Measurements from ENCODE around the gene SORBS1.

Gene SORBS1

DNA sequence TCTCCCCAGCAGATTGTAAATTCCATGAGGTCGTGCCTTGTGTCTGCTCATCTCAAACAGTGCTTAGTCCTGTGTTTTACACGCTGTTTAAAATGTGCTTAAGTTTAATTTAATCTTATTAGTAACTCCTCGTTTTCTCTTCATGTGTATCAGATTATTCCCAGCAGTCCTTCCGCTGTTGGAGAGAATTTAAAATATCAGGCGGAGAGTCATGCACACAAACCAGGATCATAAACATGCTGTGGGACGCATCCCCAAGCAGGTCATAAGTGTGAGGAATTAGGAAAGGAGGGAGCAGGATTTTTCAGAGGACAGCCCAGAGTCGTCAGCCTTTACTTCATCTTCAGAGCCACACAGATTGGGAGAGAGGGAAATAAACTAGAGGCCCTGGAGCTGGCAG, 4.2 kb upstream of the SORBS1 start:
- no peak for DNase-seq (ENCODE audit: low read depth in 2 of 2)

DNA sequence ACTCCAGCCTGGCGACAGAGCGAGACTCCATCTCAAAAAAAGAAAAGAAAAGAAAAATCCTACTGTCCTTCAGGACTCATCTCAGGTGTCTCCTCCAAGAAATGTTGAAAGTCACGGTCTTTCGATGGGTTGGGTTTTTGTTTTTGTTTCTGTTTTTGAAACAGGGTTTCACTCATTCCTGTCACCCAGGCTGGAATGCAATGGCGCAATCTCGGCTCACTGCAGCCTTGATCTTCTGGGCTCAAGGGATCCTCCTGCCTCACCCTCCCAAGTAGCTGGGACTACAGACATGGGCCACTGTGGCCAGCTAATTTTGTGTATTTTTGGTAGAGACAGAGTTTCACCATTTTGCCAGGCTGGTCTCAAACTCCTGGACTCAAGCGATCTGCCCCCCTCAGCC, 3.1 kb upstream of the SORBS1 start:
- no peak for DNase-seq (ENCODE audit: low read depth in 2 of 2)

GRCh38 chr10:95562341-95562965, 1.3 kb upstream of the SORBS1 start:
- DNase-seq (ENCODE audit: low read depth in 2 of 2) = no peak

- no peak for DNase-seq (ENCODE audit: low read depth in 2 of 2)
These were observed 650 bp upstream of the SORBS1 start for GRCh38 chr10:95561864-95562177.

- no peak for DNase-seq (ENCODE audit: low read depth in 2 of 2)
These were observed 644 bp downstream of the SORBS1 start for GRCh38 chr10:95560278-95561176.

GRCh38 chr10:95559896-95560277, 1.3 kb downstream of the SORBS1 start:
- DNase-seq (ENCODE audit: low read depth in 2 of 2) = no peak

GRCh38 chr10:95559471-95559870, 1.7 kb downstream of the SORBS1 start:
- no peak for DNase-seq (ENCODE audit: low read depth in 2 of 2)

DNA sequence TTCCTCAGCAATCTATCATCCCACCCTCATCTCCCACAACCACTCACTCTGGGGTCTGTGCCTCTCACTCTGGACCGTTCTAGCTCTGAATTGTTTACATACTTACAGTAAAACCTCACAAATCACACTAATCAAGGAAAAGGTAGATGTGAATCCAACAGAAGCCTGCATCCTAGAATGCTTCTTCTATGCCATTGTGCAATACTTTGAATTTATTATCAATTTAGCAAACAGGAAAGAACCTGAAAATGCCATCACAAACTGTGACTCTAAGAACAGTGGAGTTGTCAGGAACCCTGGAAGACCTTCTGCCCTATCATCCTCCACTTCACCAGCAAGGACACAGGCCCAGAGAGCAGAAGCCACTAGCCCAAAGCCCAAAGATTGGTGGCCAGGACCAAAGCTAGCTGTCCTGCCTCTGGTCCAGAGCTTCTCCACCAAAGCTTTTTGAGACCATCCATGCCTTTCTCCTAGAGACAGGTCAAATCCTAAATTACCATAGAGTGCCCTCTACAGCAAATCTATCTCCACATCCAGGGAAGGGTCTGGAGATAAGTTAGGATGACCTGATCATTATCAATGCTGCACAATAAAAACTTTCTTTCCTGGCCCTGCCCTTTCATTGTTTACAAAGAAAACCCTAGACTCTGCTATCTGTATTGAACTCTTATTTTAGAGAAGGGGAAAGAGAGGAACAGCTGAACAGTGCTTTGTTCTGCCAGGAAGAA, 2.4 kb downstream of the SORBS1 start:
- no peak for DNase-seq (ENCODE audit: low read depth in 2 of 2)

DNA sequence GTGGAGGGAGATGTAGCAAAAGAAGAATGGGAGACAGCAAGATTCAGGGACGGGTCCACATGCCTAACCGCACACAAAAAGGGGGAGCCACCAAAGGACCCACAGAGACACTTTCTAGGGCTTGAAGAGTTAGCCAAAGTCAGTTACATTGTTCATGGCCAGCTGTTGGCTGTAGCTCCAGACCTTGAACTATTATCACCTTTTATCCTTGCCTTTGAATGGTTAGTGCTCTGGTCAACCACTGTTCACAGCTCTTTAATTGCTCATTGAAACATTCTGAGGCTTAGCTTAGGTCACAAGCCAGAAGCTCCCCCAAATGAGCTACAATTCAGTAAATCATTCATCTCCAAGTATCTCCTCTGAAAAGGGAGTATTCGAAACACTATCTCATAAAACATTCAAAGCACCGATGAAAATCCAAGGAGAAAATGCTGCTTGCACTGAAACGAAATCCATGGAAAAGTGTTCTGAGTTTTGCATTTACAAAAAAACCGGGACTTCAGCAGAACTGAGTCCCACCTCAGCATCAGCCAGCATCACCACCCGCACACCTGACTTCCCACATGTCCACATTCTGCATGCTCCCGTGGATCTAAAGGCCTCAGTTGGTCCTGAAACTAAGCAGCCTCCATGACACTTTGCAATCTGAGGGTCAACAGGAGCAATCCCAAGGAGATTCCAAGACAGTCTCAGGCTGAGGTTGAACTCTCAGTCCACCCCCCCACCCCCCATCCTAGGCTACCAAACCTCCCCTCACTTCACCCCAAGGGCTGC, 4.0 kb downstream of the SORBS1 start:
- no peak for DNase-seq (ENCODE audit: low read depth in 2 of 2)

GRCh38 chr10:95553674-95554073, 7.5 kb downstream of the SORBS1 start:
- no peak for DNase-seq (ENCODE audit: low read depth in 2 of 2)

- DNase-seq (ENCODE audit: low read depth in 2 of 2) = no peak
These were observed 8.4 kb downstream of the SORBS1 start for GRCh38 chr10:95552679-95553342.

- no peak for DNase-seq (ENCODE audit: low read depth in 2 of 2)
These were observed 11.0 kb downstream of the SORBS1 start for GRCh38 chr10:95550073-95550672.

- no peak for DNase-seq (ENCODE audit: low read depth in 2 of 2)
These were observed 13.3 kb downstream of the SORBS1 start for GRCh38 chr10:95547791-95548435.

GRCh38 chr10:95547197-95547596, 14.0 kb downstream of the SORBS1 start:
- DNase-seq (ENCODE audit: low read depth in 2 of 2) = no peak

- DNase-seq (ENCODE audit: low read depth in 2 of 2) = no peak
These were observed 15.2 kb downstream of the SORBS1 start for GRCh38 chr10:95545981-95546380.

- no peak for DNase-seq (ENCODE audit: low read depth in 2 of 2)
These were observed 16.2 kb downstream of the SORBS1 start for GRCh38 chr10:95544783-95545500.

GRCh38 chr10:95543459-95543858, 17.7 kb downstream of the SORBS1 start:
- no peak for DNase-seq (ENCODE audit: low read depth in 2 of 2)

- no peak for DNase-seq (ENCODE audit: low read depth in 2 of 2)
These were observed 18.4 kb downstream of the SORBS1 start for GRCh38 chr10:95542761-95543160.

DNA sequence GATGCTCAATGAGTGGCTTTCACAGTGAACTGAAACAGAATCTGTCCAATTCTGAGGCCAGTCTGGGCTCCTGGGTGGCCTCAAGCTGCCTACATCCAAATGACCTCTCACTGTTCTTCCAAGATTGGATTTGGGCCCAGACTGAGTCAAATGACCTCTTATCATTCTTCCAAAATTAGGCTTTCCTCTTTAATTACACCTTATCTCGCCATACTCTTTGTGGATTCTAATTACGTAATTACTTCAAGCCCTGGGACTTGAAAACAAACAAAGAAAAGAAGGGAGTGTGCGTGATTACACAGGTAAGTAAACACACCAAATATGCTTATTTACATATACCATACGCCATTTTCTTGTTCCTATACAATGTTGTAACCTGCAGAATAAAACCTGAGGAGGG, 18.8 kb downstream of the SORBS1 start:
- no peak for DNase-seq (ENCODE audit: low read depth in 2 of 2)

DNA sequence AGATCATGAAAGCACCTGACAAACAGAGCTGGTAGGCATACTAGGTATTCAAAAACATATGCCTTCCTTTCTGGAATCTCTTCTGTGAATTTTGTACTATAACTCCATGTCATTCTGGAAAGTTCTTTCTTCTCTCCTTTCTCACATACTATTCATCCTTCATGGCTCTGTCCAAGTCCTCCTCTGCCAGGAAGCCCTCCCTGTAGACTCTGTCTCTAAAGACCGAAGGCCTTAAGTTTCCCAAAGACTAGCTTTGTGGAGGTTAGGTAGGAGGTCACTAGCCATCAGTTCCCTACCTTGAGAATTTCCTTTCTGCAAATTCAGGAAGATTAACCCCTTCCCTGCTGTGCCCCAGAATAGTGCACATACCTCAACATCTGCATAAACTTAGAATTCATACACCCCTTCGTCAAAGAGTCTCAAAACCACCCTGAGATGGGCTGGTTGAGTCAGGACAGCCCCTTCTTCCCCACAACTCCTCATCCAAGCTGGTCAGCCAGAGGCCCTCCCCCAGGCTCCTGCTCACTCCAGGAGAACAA, 20.6 kb downstream of the SORBS1 start:
- no peak for DNase-seq (ENCODE audit: low read depth in 2 of 2)
